ENCODE data around the gene UBE2E3.
"Not testable (repeated sequence)": the region's sequence is repeated elsewhere in the genome, so short reads cannot be mapped to it uniquely, and the experiment has no call there.

The UBE2E3 gene

GRCh38 chr2:180980106-180980942, at the start of gene UBE2E3:
UBE2E3 (plus strand) TSS chr2:180980605; CDS start chr2:180982043, 1,438 bp downstream.
- peak; percentile 66 to 89 (median 77) for DNase-seq

GRCh38 chr2:180931841-180932240, 48.6 kb upstream of the UBE2E3 start:
- DNase-seq, result no peak

GRCh38 chr2:180933332-180933731, 47.1 kb upstream of the UBE2E3 start:
- no peak for DNase-seq

GRCh38 chr2:180934911-180935310, 45.5 kb upstream of the UBE2E3 start:
- DNase-seq, result no peak

- not testable (repeated sequence) for DNase-seq
These were observed 42.9 kb upstream of the UBE2E3 start for GRCh38 chr2:180937480-180937879.

GRCh38 chr2:180938451-180938850, 42.0 kb upstream of the UBE2E3 start:
- DNase-seq, result no peak

- DNase-seq, result no peak
These were observed 37.1 kb upstream of the UBE2E3 start for GRCh38 chr2:180943275-180943674.

- no peak for DNase-seq
These were observed 36.0 kb upstream of the UBE2E3 start for GRCh38 chr2:180944372-180944771.

- DNase-seq, result no peak
These were observed 33.2 kb upstream of the UBE2E3 start for GRCh38 chr2:180947208-180947689.

- no peak for DNase-seq
These were observed 30.5 kb upstream of the UBE2E3 start for GRCh38 chr2:180949896-180950295.

- no peak for DNase-seq
These were observed 28.3 kb upstream of the UBE2E3 start for GRCh38 chr2:180952082-180952481.

GRCh38 chr2:180952731-180953336, 27.6 kb upstream of the UBE2E3 start:
- no peak for DNase-seq

GRCh38 chr2:180953550-180953949, 26.9 kb upstream of the UBE2E3 start:
- DNase-seq, result no peak

- DNase-seq, result no peak
These were observed 25.3 kb upstream of the UBE2E3 start for GRCh38 chr2:180955101-180955500.

- no peak for DNase-seq
These were observed 20.6 kb upstream of the UBE2E3 start for GRCh38 chr2:180959787-180960186.

- DNase-seq, result no peak
These were observed 19.4 kb upstream of the UBE2E3 start for GRCh38 chr2:180960982-180961381.

- no peak for DNase-seq
These were observed 17.6 kb upstream of the UBE2E3 start for GRCh38 chr2:180962727-180963314.

GRCh38 chr2:180966378-180966777, 14.0 kb upstream of the UBE2E3 start:
- DNase-seq, result no peak

- no peak for DNase-seq
These were observed 11.3 kb upstream of the UBE2E3 start for GRCh38 chr2:180969124-180969523.

GRCh38 chr2:180970016-180970415, 10.4 kb upstream of the UBE2E3 start:
- no peak for DNase-seq

- no peak for DNase-seq
These were observed 8.6 kb upstream of the UBE2E3 start for GRCh38 chr2:180971811-180972210.

GRCh38 chr2:180975585-180975984, 4.8 kb upstream of the UBE2E3 start:
- no peak for DNase-seq

GRCh38 chr2:180978903-180979748, 1.3 kb upstream of the UBE2E3 start:
- DNase-seq, result no peak

Data from stimulated activated naive CD4-positive, alpha-beta T cell (primary cell).